HCT116 (cell line): ENCODE measurements around the gene NOS3. TPM values are rescaled to one million over a fixed set of nuclear protein-coding genes. Genes with fewer than 3 reads are reported as not detected.

Source experiments
- ATAC-seq: fragments of 200-7000 bp; cut with Tn5 transposase; 2 replicates; pipeline ENCODE4 v1.9.1; 2020; ENCODE audit warnings: mild to moderate bottlenecking, moderate library complexity
- BruUV-seq: library from RNA; stranded (reverse); fragments of 400-500 nt; replicated peaks from 2 replicates; lab custom pipeline; 2021; lab: Mats Ljungman, UMichigan
- CTCF ChIA-PET: fragments of 300-600 bp; sonication (Branson Sonifier 250); formaldehyde crosslinking; loops from one replicate; lab custom pipeline; 2021; ENCODE audit warnings: antibody characterized with exemption; lab: Charles Lee
- POLR2A ChIA-PET: fragments of 300-600, 350-600 bp; sonication (Branson Sonifier 250); formaldehyde crosslinking; loops from one replicate; lab custom pipeline; 2021; ENCODE audit warnings: antibody characterized with exemption; lab: Charles Lee
- RAD21 ChIA-PET, 2 experiments: fragments of 300-600 bp; sonication (Branson Sonifier 250); formaldehyde crosslinking; loops; one replicate each; lab custom pipeline; 2023; ENCODE audit warnings: low total read pairs in 2 of 2; ENCODE audit not compliant: uncharacterized antibody in 2 of 2, unreplicated experiment in 2 of 2, low non-redundant PET in 1 of 2; lab: Charles Lee
- DNase-seq: peaks from one replicate; pipeline ENCODE4 v3.0.0-alpha.2; 2010; ENCODE audit warnings: low read depth, low spot score
- H2AFZ ChIP-seq: fragments of 200-600 bp; shearing (Covaris generic), sonication (generic); 2 replicates; pipeline ENCODE4 v1.6.1; 2017; ENCODE audit warnings: low read depth, mixed run types, mixed read lengths, antibody characterized with exemption, low read length; ENCODE audit not compliant: poor library complexity, severe bottlenecking
- H3K27ac ChIP-seq: 2 replicates; pipeline ENCODE4 v1.5.1; 2012; ENCODE audit warnings: low read depth, low read length
- H3K27me3 ChIP-seq: fragments of 200-600 bp; sonication (generic); 2 replicates; pipeline ENCODE4 v1.6.1; 2016; ENCODE audit warnings: mixed run types, low read length, mixed read lengths; ENCODE audit not compliant: insufficient read depth
- H3K36me3 ChIP-seq, 2 experiments: fragments of 200-500 bp in 1 of 2; fragments of 200-600 bp in 1 of 2; sonication (Bioruptor generic) in 1 of 2; sonication (generic) in 1 of 2; 2 replicates each; pipeline versions ENCODE4 v1.5.1 to v1.6.1; 2014 to 2016; ENCODE audit warnings: low read length in 2 of 2, inconsistent platforms in 1 of 2, mixed read lengths in 1 of 2, mixed run types in 1 of 2; ENCODE audit not compliant: insufficient read depth in 2 of 2, control insufficient read depth in 1 of 2
- H3K4me1 ChIP-seq, 2 experiments: fragments of 200-600 bp in 1 of 2; sonication (generic) in 1 of 2; 2 replicates each; pipeline versions ENCODE4 v1.5.1 to v1.6.1; 2012 to 2017; ENCODE audit warnings: low read length in 2 of 2, inconsistent platforms in 1 of 2, mild to moderate bottlenecking in 1 of 2, mixed read lengths in 1 of 2, mixed run types in 1 of 2, moderate library complexity in 1 of 2; ENCODE audit not compliant: insufficient read depth in 2 of 2, control insufficient read depth in 1 of 2
- H3K4me2 ChIP-seq: fragments of 200-600 bp; sonication (generic); 2 replicates; pipeline ENCODE4 v1.6.1; 2017; ENCODE audit warnings: mixed run types, low read length, mixed read lengths
- H3K4me3 ChIP-seq, 2 experiments: fragments of 200-600 bp in 1 of 2; sonication (generic) in 1 of 2; replicated peaks in 1 of 2; 2 replicates each; pipeline ENCODE4 v1.5.1; 2011 to 2016; ENCODE audit warnings: low read length in 2 of 2, control low read depth in 1 of 2, low read depth in 1 of 2, mild to moderate bottlenecking in 1 of 2, mixed read lengths in 1 of 2, mixed run types in 1 of 2
- H3K79me2 ChIP-seq: fragments of 200-600 bp; sonication (generic); 2 replicates; pipeline ENCODE4 v1.6.1; 2017; ENCODE audit warnings: mild to moderate bottlenecking, mixed run types, low read length, moderate library complexity, mixed read lengths; ENCODE audit not compliant: insufficient read depth
- H3K9ac ChIP-seq: fragments of 200-600 bp; sonication (generic); 2 replicates; pipeline ENCODE4 v1.6.1; 2016; ENCODE audit warnings: low read length, mixed read lengths
- H3K9me2 ChIP-seq: fragments of 200-600 bp; sonication (generic), shearing (Covaris generic); 2 replicates; pipeline ENCODE4 v1.6.1; 2017; ENCODE audit warnings: mixed run types, mild to moderate bottlenecking, moderate library complexity; ENCODE audit not compliant: insufficient read depth
- H3K9me3 ChIP-seq, 2 experiments: fragments of 200-500 bp in 1 of 2; fragments of 200-600 bp in 1 of 2; sonication (Bioruptor generic) in 1 of 2; sonication (generic) in 1 of 2; 2 replicates each; pipeline ENCODE4 v1.6.1; 2014 to 2017; ENCODE audit warnings: low read length in 2 of 2, mixed read lengths in 2 of 2, inconsistent platforms in 1 of 2, low read depth in 1 of 2, mild to moderate bottlenecking in 1 of 2, mixed run types in 1 of 2, moderate library complexity in 1 of 2; ENCODE audit not compliant: control insufficient read depth in 1 of 2, insufficient read depth in 1 of 2
- H4K20me1 ChIP-seq: fragments of 200-600 bp; sonication (generic), shearing (Covaris generic); 2 replicates; pipeline ENCODE4 v1.6.1; 2017; ENCODE audit warnings: mixed run types, mild to moderate bottlenecking, moderate library complexity; ENCODE audit not compliant: insufficient read depth
- ATF3 ChIP-seq: IDR thresholded peaks from 2 replicates; pipeline ENCODE4 v1.6.1; 2012
- CBX3 ChIP-seq: IDR thresholded peaks from 2 replicates; pipeline ENCODE4 v1.6.1; 2012; ENCODE audit warnings: low read depth
- CEBPB ChIP-seq: IDR thresholded peaks from 2 replicates; pipeline ENCODE4 v1.6.1; 2012; ENCODE audit warnings: low read depth
- EZH2 ChIP-seq: fragments of 200-600 bp; sonication (generic); IDR thresholded peaks from 2 replicates; pipeline ENCODE4 v1.6.1; 2017; ENCODE audit warnings: antibody characterized with exemption, mixed run types
- EZH2phosphoT487 ChIP-seq: fragments of 200-600 bp; IDR thresholded peaks from 2 replicates; pipeline ENCODE4 v1.6.1; 2018; ENCODE audit warnings: antibody characterized with exemption, borderline replicate concordance
- FOSL1 ChIP-seq: IDR thresholded peaks from 2 replicates; pipeline ENCODE4 v1.6.1; 2012; ENCODE audit warnings: low read depth
- JUND ChIP-seq: IDR thresholded peaks from 2 replicates; pipeline ENCODE4 v1.6.1; 2012
- MAX ChIP-seq: IDR thresholded peaks from 2 replicates; pipeline ENCODE4 v1.6.1; 2012
- POLR2A ChIP-seq: IDR thresholded peaks from 2 replicates; pipeline ENCODE4 v1.7.0; 2011; ENCODE audit warnings: borderline replicate concordance; ENCODE audit not compliant: insufficient read depth, insufficient read length; ENCODE audit errors: extremely low read depth
- POLR2AphosphoS5 ChIP-seq: IDR thresholded peaks from 2 replicates; pipeline ENCODE4 v1.6.1; 2011; ENCODE audit warnings: mild to moderate bottlenecking, low read depth, low read length, moderate library complexity
- RAD21 ChIP-seq: IDR thresholded peaks from 2 replicates; pipeline ENCODE4 v1.6.1; 2012; ENCODE audit warnings: low read depth, mild to moderate bottlenecking
- SIN3A ChIP-seq: IDR thresholded peaks from 2 replicates; pipeline ENCODE4 v1.6.1; 2012; ENCODE audit warnings: low read depth
- SP1 ChIP-seq: IDR thresholded peaks from 2 replicates; pipeline ENCODE4 v1.6.1; 2012; ENCODE audit warnings: low read depth
- TCF7L2 ChIP-seq: IDR thresholded peaks from 2 replicates; pipeline ENCODE4 v1.7.0; 2011; ENCODE audit warnings: borderline replicate concordance, inconsistent platforms; ENCODE audit not compliant: insufficient read depth, insufficient read length; ENCODE audit errors: extremely low read depth
- ZFX ChIP-seq: fragments of 450-650 bp; IDR thresholded peaks from 2 replicates; pipeline ENCODE4 v1.6.1; 2017
- ZNF274 ChIP-seq: fragments of 200-500 bp; sonication (Bioruptor generic); IDR thresholded peaks from 2 replicates; pipeline ENCODE4 v1.6.1; 2014; ENCODE audit warnings: mild to moderate bottlenecking, low read depth, low read length, inconsistent platforms
- intact Hi-C: fragments of 100-400 bp; cut with micrococcal nuclease; formaldehyde crosslinking; loops from 2 replicates; pipeline ENCODE4 v1.10.0; 2022
- total RNA-seq: library from RNA; stranded (reverse); gene quantifications from one replicate; pipeline ENCODE4 v1.2.1, GENCODE V29; 2021; ENCODE audit not compliant: unreplicated experiment

NOS3 gene
- total RNA-seq, 1 experiment from 2014 or later: 35.8 TPM

GRCh38 chr7:150973571-150974451 lies 17.0 kb upstream of the NOS3 start:
- ChIA-PET POLR2A (no interaction called here), RAD21 (no interaction called here), CTCF (interaction anchor here (1.2 to 1.5 kb wide), 2 partner anchors 9 to 35 kb away, joined by 3 to 5 read pairs; no protein-coding TSS in a partner anchor)
- Histone ChIP-seq H3K27me3 (no peaks in the 10 kb centered on the region), H2AFZ (no peak overlapping the region), H3K9me3 (no peaks in the 10 kb centered on the region), H3K9ac (no peak overlapping the region), H3K27ac (peak overlapping the region; percentile 40; the same call in 1 of the 2 replicates), H3K4me3 (peak overlapping the region; percentile 67 to 75; a peak in 3 of 4 replicates), H3K36me3 (no peaks in the 10 kb centered on the region), H4K20me1 (no peaks in the 10 kb centered on the region), H3K4me2 (peak overlapping the region; percentile 92), H3K4me1 (peaks cover 29 to 38% of the 10 kb centered on the region in 2 experiments), H3K79me2 (0 out of 2 replicates have a peak, but pooled peaks cover 2% of the 10 kb centered on the region), H3K9me2 (no peaks in the 10 kb centered on the region)
- DNase-seq (no peak), ATAC-seq (no peak)
- intact Hi-C loops: no loop called here
- no TSS peak for BruUV-seq
- TF ChIP-seq POLR2AphosphoS5: no peak
- TF ChIP-seq JUND: no peak
- TF ChIP-seq RAD21: no peak
- TF ChIP-seq CBX3: no peak
- TF ChIP-seq SIN3A: no peak
- no peak for TF ChIP-seq ATF3
- no peak for TF ChIP-seq POLR2A
- no peak for TF ChIP-seq EZH2phosphoT487
- TF ChIP-seq CEBPB: no peak
- no peak for TF ChIP-seq EZH2
- TF ChIP-seq SP1: no peak
- TF ChIP-seq TCF7L2: no peak
- TF ChIP-seq ZFX: no peak
- no peak for TF ChIP-seq MAX
- no peak for TF ChIP-seq FOSL1
- TF ChIP-seq ZNF274: no peak
- TF ChIP-seq, all 23 proteins: peak for 0
